Neural progenitor cell (in vitro differentiated cells): ENCODE measurements around the gene TMEM63C.

Source experiments
- CTCF ChIP-seq: fragments of 200-600 bp; sonication (generic); IDR thresholded peaks from 2 replicates; pipeline ENCODE4 v1.5.1; 2017; ENCODE audit warnings: antibody characterized with exemption, mild to moderate bottlenecking
- EZH2 ChIP-seq: fragments of 200-600 bp; sonication (generic); IDR thresholded peaks from 2 replicates; pipeline ENCODE4 v1.6.1; 2017; ENCODE audit warnings: antibody characterized with exemption, mild to moderate bottlenecking, moderate library complexity
- EZH2phosphoT487 ChIP-seq: fragments of 200-600 bp; sonication (generic); IDR thresholded peaks from 2 replicates; pipeline ENCODE4 v1.6.1; 2017; ENCODE audit warnings: antibody characterized with exemption

- no peak for TF ChIP-seq EZH2phosphoT487
- no peak for TF ChIP-seq CTCF
- TF ChIP-seq EZH2: no peak
Measured at GRCh38 chr14:77241955-77242354, 60.4 kb downstream of the TMEM63C start.
